D721Med (cell line): ENCODE measurements around the gene SPATA9.

Experiments used
- DNase-seq: peaks from one replicate; pipeline ENCODE4 v3.0.0; 2011; ENCODE audit warnings: low spot score; ENCODE audit not compliant: insufficient read length
- FAIRE-seq: peaks from 2 replicates; lab custom pipeline; 2011; peaks lifted over from hg19 to GRCh38; lab: Jason Lieb, UNC
- CTCF ChIP-seq: IDR thresholded peaks from 2 replicates; pipeline ENCODE4 v1.5.1; 2012; ENCODE audit warnings: mild to moderate bottlenecking, control low read depth; ENCODE audit not compliant: insufficient read depth; ENCODE audit errors: missing control alignments

SPATA9 gene

GRCh38 chr5:95689680-95690079, 6.9 kb upstream of the SPATA9 start:
- no peak for FAIRE-seq
- no peak for TF ChIP-seq CTCF
- DNase-seq = no peak

GRCh38 chr5:95686651-95687050, 3.9 kb upstream of the SPATA9 start:
- DNase-seq (no peak), FAIRE-seq (no peak)
- no peak for TF ChIP-seq CTCF

GRCh38 chr5:95684361-95684760, 1.6 kb upstream of the SPATA9 start:
- FAIRE-seq (no peak), DNase-seq (no peak)
- no peak for TF ChIP-seq CTCF

GRCh38 chr5:95673081-95673480, 9.7 kb downstream of the SPATA9 start:
- TF ChIP-seq CTCF = no peak
- peak; percentile 38 for FAIRE-seq

GRCh38 chr5:95672641-95673040, 10.2 kb downstream of the SPATA9 start:
- DNase-seq = no peak
- FAIRE-seq = no peak
- TF ChIP-seq CTCF = no peak

More at GRCh38 chr5:95673081-95673480, 9.7 kb downstream of the SPATA9 start:
- DNase-seq = no peak

GRCh38 chr5:95671826-95672225, 11.0 kb downstream of the SPATA9 start:
- FAIRE-seq (no peak), DNase-seq (no peak)
- no peak for TF ChIP-seq CTCF

GRCh38 chr5:95670568-95670967, 12.2 kb downstream of the SPATA9 start:
- FAIRE-seq (no peak), DNase-seq (no peak)
- TF ChIP-seq CTCF = no peak
